Activated CD8-positive, alpha-beta memory T cell treated with anti-CD3 and anti-CD28 coated beads, Interleukin-2, amount 50 U/mL, for 24 hours (primary cell): Measurements from ENCODE around the gene MYO18A.
"Not testable (repeated sequence)": the region's sequence is repeated elsewhere in the genome, so short reads cannot be mapped to it uniquely, and the experiment has no call there.

Experiments used
- DNase-seq: peaks from one replicate; pipeline ENCODE4 v3.0.0-alpha.2; 2020; ENCODE audit errors: extremely low read depth

The MYO18A gene

GRCh38 chr17:29102741-29103181 is 77.4 kb downstream of the MYO18A start:
- DNase-seq, result no peak

- no peak for DNase-seq
These were observed 78.2 kb downstream of the MYO18A start for GRCh38 chr17:29102046-29102445.

GRCh38 chr17:29100296-29100695 is 79.9 kb downstream of the MYO18A start:
- DNase-seq, result no peak

- no peak for DNase-seq
These were observed 80.7 kb downstream of the MYO18A start for GRCh38 chr17:29099527-29099926.

- no peak for DNase-seq
These were observed 84.1 kb downstream of the MYO18A start for GRCh38 chr17:29096094-29096493.

- DNase-seq, result no peak
These were observed 84.8 kb downstream of the MYO18A start for GRCh38 chr17:29095439-29095838.

GRCh38 chr17:29094101-29094708 is 86.0 kb downstream of the MYO18A start:
- no peak for DNase-seq

- no peak for DNase-seq
These were observed 86.9 kb downstream of the MYO18A start for GRCh38 chr17:29093090-29093871.

GRCh38 chr17:29091606-29092289 is 88.5 kb downstream of the MYO18A start:
- DNase-seq, result no peak

GRCh38 chr17:29090750-29091605 is 89.2 kb downstream of the MYO18A start:
- DNase-seq, result no peak

GRCh38 chr17:29090108-29090507 is 90.1 kb downstream of the MYO18A start:
- DNase-seq, result no peak

GRCh38 chr17:29089601-29090044 is 90.6 kb downstream of the MYO18A start:
- no peak for DNase-seq

GRCh38 chr17:29088782-29089181 is 91.4 kb downstream of the MYO18A start:
- not testable (repeated sequence) for DNase-seq

GRCh38 chr17:29086628-29087332 is 93.4 kb downstream of the MYO18A start:
- DNase-seq, result no peak

- DNase-seq, result no peak
These were observed 95.0 kb downstream of the MYO18A start for GRCh38 chr17:29085223-29085622.

GRCh38 chr17:29084541-29085146 is 95.6 kb downstream of the MYO18A start:
- no peak for DNase-seq

GRCh38 chr17:29080965-29081364 is 99.2 kb downstream of the MYO18A start:
- no peak for DNase-seq

GRCh38 chr17:29080323-29080722 is 99.9 kb downstream of the MYO18A start:
- DNase-seq, result no peak

- no peak for DNase-seq
These were observed 100.3 kb downstream of the MYO18A start for GRCh38 chr17:29079887-29080286.

- DNase-seq, result no peak
These were observed 100.8 kb downstream of the MYO18A start for GRCh38 chr17:29079433-29079832.
